SK-N-DZ (cell line): ENCODE results near the gene GBP3. TPM values are rescaled to one million over a fixed set of nuclear protein-coding genes. Genes with fewer than 3 reads are reported as not detected.
"Not testable (repeated sequence)": the region's sequence is repeated elsewhere in the genome, so short reads cannot be mapped to it uniquely, and the experiment has no call there.

Experiments
- DNase-seq: peaks from one replicate; pipeline ENCODE4 v3.0.0-alpha.2; 2015; ENCODE audit warnings: low spot score
- polyA plus RNA-seq, 2 experiments: library from polyadenylated mRNA; depleted of rRNA; stranded (reverse); fragments of >200 nt; gene quantifications; 2 replicates each; pipeline ENCODE4 v1.2.3, GENCODE V29; 2014

GBP3 gene, protein sequence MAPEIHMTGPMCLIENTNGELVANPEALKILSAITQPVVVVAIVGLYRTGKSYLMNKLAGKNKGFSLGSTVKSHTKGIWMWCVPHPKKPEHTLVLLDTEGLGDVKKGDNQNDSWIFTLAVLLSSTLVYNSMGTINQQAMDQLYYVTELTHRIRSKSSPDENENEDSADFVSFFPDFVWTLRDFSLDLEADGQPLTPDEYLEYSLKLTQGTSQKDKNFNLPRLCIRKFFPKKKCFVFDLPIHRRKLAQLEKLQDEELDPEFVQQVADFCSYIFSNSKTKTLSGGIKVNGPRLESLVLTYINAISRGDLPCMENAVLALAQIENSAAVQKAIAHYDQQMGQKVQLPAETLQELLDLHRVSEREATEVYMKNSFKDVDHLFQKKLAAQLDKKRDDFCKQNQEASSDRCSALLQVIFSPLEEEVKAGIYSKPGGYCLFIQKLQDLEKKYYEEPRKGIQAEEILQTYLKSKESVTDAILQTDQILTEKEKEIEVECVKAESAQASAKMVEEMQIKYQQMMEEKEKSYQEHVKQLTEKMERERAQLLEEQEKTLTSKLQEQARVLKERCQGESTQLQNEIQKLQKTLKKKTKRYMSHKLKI
- polyA plus RNA-seq (2014; cell fraction: cytosol; rRNA removed), result not detected in 2 replicates
- polyA plus RNA-seq (2014; cell fraction: nucleus; rRNA removed), result not detected in 2 replicates

DNA sequence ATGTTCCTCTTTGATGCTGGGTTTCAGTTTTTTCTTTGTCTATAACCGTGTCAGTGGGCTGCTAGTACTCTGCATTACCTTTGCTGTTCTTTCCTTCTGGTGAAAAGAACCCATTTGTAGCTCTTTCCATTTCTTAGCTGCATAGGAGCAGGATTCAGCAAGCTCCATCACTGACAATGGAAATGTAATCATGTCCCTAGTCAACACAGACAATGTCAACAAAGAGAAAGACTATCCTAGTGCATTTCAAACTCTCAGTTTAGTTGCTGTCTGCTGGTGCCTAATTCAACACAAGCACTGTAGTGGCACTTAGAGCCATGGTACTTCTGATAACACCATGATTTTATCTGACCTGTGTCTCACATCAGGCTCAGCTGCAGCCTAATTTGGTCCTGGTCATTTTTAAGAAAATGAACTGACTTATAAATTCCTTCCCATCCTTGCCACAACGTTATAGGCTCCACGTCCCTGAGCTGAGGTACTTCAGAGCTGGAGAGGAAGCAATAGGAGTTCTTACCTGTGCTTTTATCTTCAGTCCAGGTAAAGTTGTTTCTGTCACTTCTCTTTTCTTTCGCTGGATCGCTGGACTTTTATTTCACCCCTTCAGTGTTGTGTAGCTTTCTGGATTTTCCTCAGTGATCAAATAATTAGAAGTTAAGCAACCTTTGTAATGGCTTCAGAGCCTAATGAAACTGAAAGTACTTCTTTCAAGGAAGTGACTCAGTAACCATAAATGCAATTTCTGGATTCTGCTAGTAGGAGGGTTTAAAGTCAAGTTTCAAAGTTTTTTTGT, at the start of gene GBP3:
Gene GBP3, minus strand, starts transcription at position 700 of the 793 bp plus-strand sequence. CDS start 2,145 bp downstream, outside the sequence.
- no peak for DNase-seq

DNA sequence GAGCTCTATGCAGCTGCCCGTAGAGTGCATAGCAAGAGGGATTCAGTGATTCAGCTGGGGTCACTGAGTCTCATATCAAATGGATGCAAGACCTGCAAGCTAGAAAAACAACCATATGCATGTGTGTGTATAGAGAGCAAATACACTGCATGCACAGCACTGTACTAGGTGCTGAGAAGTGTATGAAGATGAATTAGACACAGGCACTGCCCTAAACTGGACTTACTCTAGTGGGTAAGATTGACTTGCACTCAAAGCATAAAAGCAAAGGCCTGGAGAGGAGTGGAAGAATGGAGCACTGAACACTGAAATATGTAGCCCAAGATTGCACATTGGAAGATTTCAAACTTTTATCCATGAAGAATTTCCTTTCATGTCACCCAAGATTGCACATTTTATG, 47.8 kb upstream of the GBP3 start:
- no peak for DNase-seq

DNA sequence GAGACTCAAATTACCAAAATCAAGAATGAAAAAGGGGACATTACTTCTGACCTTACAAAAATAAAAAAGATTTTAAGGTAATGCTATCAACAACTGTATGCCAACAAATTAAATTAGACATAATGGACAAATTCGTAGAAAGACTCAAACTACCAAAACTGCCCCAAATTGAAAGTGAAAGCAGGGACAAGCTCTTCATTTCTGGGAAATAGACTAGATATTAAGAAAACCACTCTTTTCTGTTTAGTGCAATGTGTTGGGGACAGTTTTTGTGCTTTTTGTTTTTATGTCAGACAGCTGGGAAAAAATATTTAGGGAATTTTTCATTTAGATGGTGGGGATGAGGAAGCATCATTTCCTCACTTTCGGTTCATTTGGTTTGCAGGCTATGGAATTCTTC, 47.3 kb upstream of the GBP3 start:
- DNase-seq, result no peak

DNA sequence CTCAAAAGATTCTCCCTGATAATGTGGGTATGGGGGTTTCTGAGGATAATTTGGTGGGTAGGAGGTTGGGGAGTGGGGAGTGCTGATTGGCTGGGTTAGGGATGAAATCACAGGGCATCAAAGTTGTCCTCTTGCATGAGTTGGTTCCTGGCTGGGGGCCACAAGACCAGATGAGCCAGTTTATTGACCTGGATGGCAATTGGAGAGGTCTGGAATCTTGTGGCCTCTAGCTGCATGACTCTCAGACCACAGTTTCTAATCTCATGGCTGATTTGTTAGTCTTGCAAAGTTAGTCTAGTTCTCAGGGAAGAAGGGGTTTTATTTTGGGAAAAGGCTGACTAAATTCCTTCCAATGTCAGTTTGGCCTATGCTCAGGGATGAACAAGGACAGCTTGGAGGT, 45.6 kb upstream of the GBP3 start:
- DNase-seq, result no peak

DNA sequence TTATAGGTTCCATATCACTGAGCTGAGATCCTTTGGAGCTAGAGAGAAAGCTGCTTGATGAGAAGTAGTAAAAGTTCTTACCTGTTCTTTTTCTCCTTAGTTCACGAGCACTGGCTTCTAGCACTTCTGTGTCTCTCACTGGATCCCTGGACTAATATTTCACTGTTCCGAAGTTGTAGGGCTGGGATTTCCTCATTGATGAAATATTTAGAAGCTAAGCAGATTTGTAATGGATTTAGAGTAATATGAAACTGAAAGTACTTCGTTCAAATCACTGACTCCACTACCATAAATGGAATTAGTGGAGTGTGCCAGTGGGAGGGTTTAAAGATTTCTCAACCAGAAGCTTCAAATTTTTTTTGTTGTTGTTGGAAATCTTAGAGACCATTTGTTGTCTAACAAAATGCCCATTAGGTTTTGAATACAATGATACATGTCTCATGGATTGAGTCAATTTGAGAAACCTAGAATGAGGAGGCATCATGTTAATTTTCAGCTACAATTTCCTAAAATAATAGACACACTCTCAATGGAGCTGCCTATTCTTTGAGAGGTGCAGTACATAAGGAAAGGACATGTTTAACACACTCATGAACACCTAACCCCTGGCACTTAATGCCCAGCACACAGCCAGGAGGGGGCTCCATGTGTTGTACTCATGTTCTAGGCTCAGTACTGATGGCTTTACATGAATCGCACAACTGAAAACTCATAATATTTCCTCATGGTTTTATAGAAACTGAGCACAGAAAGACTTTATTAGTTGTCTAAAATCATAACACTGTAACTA, 42.6 kb upstream of the GBP3 start, which contains the start of gene GBP1:
Gene GBP1, minus strand, starts transcription at position 130 of the 790 bp plus-strand sequence. CDS start 1,974 bp downstream, outside the sequence.
- DNase-seq, result no peak

DNA sequence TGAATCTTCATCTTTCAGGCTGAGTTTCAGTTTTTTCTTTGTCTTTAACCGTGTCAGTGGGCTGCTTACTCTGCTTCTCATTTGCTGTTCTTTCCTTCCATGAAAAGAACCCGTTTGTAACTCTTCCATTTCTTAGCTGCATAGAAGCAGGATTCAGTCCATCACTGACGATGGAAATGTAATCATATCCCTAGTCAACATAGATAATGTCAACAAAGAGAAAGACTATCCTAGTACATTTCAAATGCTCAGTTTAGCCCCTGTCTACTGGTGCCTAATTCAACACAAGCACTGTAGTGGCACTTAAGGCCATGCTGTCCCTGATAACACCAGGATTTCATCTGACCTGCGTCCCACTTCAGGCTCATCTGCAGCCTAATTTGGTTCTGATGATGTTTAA, 42.0 kb upstream of the GBP3 start:
- DNase-seq, result no peak

DNA sequence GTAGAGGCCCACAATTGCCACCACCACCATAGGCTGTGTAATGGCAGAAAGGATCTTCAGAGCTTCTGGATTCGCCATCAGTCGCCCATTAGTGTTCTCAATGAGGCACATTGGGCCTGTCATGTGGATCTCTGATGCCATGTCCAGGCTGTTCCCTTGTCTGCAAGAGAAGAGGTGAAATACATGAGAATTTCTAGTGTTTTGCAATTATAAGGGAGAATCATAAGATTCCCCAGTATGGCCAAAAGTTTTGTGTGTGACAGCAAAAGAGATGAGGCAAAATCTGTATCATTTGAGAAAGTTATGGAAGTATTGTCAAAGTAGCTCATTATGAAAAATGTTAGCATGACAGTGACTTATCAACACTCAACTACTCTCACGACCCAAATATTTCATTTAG, 40.4 kb upstream of the GBP3 start:
- no peak for DNase-seq

DNA sequence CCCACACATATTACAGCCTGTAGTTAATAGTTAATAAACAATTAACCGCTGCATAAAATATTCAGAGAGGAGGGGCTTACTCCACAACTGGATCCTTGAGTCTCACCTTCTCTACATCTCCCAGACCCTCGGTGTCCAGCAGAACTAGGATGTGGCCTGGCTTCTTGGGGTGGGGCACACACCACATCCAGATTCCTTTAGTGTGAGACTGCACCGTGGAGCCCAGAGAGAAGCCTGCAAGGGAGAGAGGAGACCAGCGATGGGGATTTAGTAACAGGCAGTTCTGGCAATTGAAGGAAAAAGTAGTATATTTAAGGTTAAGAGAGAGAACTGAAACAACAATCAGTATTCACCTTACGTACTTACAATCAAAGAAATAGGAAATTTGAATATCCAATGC, 37.4 kb upstream of the GBP3 start:
- no peak for DNase-seq

DNA sequence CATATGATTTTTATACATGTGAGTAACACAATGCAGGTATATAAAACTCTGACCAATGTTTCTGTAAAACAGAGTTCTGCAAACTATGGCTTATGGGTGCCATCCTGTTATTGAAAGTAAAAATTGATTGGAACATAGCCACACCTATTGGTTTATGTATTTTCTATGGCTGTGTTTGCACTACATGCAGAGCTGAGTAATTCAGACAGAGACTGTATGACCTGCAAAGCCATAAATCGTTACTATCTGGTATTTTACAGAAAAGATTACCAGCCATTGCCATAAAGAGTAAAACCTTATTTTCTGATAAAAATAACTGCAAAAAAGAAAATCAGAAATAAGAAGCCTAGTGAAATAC, 29.3 kb upstream of the GBP3 start:
- no peak for DNase-seq

DNA sequence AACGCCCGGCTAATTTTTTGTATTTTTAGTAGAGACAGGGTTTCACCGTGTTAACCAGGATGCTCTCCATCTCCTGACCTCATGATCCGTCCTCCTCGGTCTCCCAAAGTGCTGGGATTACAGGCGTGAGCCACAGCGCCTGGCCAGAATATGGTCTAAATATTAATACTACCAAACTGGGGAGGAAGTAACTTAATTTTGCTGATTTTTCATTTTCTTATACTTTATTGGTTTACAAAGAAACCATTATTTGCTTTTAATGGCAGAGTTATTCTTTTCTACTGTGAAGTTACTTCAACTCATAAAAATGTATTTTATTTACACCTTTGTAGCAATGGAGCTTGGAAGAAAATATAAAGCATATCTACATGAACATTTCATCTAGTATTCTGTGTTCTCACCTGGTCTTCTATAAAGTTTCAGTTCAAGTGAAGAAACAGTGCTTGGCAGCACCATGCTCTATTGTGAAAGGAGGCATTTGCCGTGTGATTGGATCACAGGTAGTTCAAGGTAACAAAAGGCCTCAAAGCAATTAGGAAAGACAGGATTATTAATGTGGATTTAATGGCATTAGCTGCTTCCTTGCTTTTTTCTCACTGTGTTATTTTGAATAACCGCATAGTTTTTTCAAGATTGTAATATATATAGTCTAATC, 28.8 kb upstream of the GBP3 start:
- DNase-seq, result no peak

DNA sequence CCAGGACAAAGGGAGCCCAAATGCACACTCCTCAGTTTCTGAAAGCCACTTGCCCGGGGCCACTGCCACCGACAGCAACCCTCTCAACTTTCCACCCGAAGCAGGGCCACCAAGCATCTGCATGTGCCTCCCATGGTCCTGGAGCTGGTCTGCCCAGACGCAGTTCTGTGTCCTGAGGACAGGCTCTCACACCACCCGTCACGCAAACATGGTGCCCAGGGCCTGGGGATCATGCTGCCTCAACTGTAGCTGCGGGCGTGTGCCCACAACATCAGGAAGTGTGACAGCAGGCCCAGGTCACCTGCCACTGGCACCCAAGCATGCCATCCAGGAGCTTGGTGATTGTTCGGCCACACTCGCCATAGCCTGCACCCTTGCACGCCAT, 28.0 kb upstream of the GBP3 start:
- no peak for DNase-seq

DNA sequence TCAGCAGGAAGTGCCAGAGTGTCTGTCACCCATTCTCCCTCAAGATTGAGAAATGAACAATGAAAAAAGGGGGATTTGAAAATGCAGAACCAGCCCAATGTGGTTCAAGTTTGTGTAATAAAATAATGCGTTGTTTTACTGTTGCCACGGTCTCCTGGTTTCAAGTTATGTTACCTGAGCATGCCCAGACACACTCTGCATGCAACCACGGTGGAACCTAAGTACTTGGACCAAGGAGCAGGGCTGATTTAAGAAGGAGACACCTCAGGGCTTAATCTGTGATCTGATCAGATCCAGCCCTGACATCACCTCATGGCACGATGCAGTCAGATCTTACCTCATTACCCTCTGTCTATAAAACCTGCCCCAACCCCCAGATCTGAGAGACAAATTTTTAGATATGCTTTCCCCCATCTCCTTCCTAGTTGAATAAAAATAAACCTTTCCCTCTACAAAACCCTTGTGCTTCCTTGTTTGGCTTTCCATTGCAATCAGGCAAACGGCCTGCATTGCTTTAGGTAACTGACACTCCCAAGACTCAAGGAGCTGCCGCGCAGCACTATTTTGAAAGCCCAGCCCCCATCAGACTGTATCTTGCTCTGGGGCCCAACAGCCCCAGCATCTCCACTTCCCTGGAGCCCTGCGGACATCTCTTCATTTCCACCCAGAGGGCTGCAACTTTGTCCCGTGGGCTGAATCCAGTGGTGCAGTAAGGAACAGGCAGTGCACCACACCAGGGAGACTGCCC, 27.4 kb upstream of the GBP3 start:
- DNase-seq, result not testable (repeated sequence)

DNA sequence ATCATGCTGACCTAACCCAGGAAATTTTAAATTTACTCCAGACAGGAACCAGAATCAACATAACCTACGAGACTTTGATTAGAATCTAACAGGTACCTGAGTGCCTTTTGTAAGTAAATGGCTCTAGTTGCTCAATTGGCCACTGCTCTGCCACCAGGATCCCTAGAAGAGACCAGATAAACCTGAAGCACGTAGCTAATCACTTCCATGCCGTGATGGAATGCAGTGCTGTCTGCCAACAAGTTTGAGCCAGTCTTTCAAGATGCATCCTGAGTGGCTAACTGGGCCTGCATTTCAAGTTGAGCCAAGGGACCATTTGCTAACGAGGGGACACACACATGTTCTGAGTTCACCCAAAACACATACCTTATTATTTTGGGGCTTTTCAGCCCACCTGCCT, 26.5 kb upstream of the GBP3 start:
- DNase-seq, result not testable (repeated sequence)

DNA sequence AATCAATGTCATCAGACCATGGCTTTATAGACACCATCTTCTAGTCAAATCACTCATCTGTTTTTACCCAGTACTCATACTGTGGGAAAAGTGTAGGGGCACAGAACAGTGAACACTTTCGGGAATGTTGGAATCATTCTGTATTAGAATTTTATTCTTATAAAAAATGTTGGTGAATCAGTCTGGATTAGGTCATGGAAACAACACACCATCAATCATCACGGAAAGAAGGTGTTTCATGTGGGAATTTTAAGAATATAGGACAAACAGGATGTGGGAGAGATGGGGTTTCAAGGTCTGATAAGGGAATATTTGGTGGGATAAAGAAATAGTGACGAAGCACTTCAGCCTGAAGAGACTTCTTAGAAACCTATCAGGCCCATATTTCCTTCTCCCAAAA, 25.1 kb upstream of the GBP3 start:
- DNase-seq, result no peak

DNA sequence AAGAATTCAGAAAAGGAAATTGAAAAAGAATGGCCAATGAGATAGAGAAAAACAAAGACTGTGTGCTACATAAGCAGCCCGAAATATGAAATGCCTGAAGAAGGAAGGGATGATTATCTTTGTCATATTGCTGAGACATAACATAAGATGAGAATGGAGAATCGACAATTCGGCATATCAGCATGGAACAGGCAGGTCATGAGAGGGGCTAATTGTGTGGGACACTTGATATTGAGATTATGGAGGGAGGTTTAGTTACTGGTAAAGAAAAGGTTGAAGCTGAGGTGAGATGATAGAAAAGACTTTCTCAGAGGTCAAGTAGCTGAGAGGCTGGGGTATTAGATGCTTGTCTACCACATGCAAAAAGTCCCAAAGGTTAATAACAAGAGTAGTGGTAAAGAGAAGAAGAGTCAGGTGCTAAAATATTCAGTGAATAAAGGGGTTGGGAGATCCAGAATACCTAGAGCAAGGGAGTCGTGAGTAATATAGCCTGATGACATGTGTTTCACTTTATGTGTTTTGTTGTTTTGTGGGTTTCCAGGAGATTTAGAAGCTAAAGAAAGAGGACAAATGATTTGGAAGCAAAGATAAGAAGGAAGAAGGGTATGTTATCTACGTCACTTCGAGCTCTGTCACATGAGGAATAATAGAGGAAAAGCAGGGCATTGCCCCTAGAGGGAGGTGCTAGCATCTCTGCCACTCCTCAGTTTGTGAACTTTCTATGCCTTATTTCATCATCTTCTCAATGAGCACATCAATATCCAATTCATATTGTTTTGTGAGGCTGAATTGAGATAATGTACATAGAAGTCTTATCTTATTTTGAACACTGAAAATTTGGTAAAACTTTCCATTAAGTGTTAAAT, 23.9 kb upstream of the GBP3 start:
- DNase-seq, result not testable (repeated sequence)

DNA sequence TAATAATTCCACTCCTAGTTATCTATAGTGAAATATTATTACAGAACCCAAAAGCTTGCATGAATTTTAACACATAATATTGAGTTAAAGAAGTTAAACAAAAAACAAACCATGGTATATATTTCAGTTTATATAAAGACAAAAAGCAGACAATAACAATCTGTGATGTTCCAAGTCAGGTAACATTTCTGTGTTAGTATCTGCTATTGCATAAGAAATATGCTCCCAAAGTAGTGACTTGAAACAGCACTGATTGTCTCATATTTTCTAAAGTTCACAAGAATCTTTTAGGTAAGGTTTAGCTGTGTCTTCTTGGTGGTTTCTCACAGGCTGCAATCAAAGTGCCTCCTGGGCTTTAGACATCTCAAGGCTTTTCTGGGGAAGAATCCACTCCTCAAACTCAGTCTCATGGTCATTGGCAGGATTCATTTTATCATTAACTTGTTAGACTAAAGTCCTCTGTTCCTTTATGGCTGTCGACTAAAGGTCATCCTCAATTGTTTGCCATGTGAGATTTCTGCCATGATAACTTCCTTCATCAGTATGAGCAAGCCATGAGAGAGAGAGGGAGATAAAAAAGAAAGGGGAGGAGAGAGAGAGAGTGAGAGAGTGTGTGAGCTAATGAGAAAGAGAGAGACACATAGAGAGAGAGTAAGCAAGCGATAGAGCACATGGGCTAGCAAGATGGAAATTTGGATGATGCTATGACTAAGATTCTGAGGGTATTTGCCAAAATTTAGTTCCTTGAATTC, 22.5 kb upstream of the GBP3 start:
- DNase-seq, result no peak

DNA sequence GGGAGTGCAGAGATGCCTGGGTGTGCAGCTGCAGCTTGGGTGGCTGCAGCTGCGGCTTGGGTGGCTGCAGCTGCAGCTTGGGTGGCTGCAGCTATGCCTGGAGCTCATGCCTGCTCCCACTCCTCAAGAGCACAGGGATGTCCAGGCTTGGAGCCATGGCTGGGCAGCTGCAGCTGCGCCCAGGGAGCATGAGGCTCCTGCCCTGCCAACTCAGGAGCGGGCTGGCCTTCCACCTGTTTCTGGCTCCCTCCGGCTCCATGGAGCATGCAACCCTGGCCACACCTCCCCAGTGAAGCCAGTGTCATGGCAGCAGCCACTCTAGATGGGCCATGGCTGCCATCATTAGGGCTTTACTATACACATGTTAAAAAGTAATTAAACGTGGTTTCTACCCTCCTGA, 21.3 kb upstream of the GBP3 start:
- no peak for DNase-seq

DNA sequence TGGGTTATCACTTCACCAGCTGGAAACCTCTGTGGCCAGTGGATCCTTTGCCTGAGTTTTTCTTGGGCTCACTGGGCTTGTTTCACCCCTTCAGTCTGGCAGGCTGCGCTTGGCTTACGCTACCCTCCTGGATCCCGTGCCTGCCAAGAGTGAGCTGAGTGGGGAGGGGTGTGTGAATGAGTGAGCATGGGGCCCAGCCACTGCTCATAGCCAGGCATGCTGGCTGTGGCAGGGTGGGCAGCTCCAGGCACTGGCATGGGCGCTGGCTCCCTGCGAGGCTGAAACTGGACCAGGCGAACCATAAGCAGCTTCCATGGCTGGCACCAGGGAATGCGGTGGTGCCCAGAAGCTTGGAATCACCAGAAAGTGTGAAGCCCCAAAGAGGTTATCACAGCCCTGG, 19.8 kb upstream of the GBP3 start:
- DNase-seq, result no peak

DNA sequence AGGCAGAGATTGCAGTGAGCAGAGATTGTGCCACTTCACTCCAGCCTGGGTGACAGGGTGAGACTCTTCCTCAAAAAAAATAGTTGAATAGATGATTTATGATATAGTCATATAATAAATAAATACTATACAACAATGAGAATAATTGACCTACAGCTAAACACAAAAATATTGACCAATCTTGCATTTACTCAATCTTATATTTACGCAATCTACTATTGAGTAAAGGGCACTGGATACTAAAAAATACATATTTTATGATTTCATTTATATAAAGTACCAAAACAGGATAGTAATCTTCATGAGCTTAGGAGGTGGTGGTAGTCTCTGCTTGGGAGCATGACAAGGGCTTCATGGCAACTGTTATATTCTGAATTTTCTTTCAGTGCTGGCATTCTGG, 19.1 kb upstream of the GBP3 start:
- DNase-seq, result no peak
